Thyroid gland (tissue), 4 donors: ENCODE results near the gene DLK2. TPM values are rescaled to one million over a fixed set of nuclear protein-coding genes. Genes with fewer than 3 reads are reported as not detected.

ENCODE experiments used
- DNase-seq, 2 donors: peaks; one replicate each; pipeline ENCODE4 v3.0.0-alpha.2; 2019
- H3K27ac ChIP-seq, 3 donors: fragments of 200-600 bp; sonication (generic); 1 replicate in 2 of 3; 2 replicates in 1 of 3; pipeline ENCODE4 v1.5.1; 2016 to 2019; ENCODE audit warnings: mild to moderate bottlenecking in 1 of 3, moderate library complexity in 1 of 3
- H3K27me3 ChIP-seq: fragments of 200-600 bp; sonication (generic); one replicate; pipeline ENCODE4 v1.5.1; 2019
- H3K36me3 ChIP-seq, 2 donors: fragments of 200-600 bp; sonication (generic); one replicate each; pipeline ENCODE4 v1.5.1; 2016 to 2019
- H3K4me1 ChIP-seq, 2 donors: fragments of 200-600 bp; sonication (generic); one replicate each; pipeline ENCODE4 v1.5.1; 2017 to 2019
- H3K4me3 ChIP-seq, 3 donors: fragments of 200-600 bp; sonication (generic); replicated peaks in 1 of 3; 1 replicate in 2 of 3; 2 replicates in 1 of 3; pipeline ENCODE4 v1.5.1; 2016; ENCODE audit warnings: mild to moderate bottlenecking in 1 of 3
- H3K9me3 ChIP-seq: fragments of 200-600 bp; sonication (generic); one replicate; pipeline ENCODE4 v1.5.1; 2017
- POLR2A ChIP-seq, 2 donors: fragments of 450-650 bp; IDR thresholded peaks; one replicate each; pipeline ENCODE4 v1.6.1; 2017; ENCODE audit warnings: antibody characterized with exemption in 2 of 2, mild to moderate bottlenecking in 2 of 2, moderate library complexity in 1 of 2
- WGBS, 2 donors: methylation state at CpG; one replicate each; pipeline ENCODE4 v1.1.5; 2017; 5-methylcytosine and 5-hydroxymethylcytosine counted together
- intact Hi-C: fragments of 100-400 bp; cut with DNase I; formaldehyde crosslinking; loops from one replicate; pipeline ENCODE4 v1.15.1; 2023
- total RNA-seq, 4 donors: library from RNA; depleted of rRNA; stranded (reverse); fragments of >200 nt; gene quantifications; one replicate each; pipeline ENCODE4 v1.2.3, GENCODE V29; 2016
- TF ChIP-seq, protein P1 (sequence below), 6 experiments: fragments of 200-600 bp in 3 of 6; fragments of 450-650 bp in 3 of 6; sonication (generic) in 3 of 6; IDR thresholded peaks; one replicate each; pipeline ENCODE4 v1.5.1; 2016 to 2019; ENCODE audit warnings: antibody characterized with exemption in 6 of 6, mild to moderate bottlenecking in 2 of 6, inconsistent platforms in 1 of 6, moderate library complexity in 1 of 6

The DLK2 gene
- total RNA-seq, 4 donors from 2014 or later, result 0.89 to 1.3 (median 1.3) TPM; not detected in 1

DNA sequence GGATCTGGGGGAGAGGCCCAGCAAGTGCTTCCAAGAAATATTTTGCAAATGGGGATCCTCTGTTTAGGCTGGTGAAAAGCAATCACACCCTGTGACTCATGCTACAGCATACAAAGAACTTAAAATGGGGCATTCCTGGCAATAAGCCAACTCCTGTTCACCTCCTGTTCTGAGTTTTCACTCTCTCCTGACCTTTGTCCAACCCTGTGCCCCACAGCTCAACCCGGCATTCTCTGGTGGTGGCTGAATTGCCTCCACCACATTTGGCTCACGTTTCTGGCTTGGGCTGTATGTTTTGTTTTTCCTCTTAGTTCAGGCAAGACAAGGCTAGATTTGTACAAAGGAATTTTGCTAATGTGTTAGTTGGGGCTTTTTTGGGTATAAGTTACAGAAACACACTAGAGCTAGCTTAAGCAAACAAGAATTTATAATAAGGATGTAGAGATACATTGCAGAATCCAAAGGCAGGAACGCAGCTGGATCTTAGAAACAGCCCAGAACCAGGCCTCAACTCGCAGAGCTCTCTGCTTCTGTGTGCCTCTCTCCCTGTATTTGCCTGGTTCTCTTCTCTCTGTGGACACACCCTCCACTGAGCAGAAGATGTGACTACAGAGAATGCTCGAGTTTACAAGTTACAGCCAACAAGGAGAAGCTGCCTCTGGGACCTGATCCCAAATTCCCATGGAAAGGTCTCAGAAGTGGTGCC, 18.6 kb downstream of the DLK2 start:
- peaks cover 10 to 21% of the 10 kb centered on the region in 2 donors for H3K36me3 ChIP-seq

DNA sequence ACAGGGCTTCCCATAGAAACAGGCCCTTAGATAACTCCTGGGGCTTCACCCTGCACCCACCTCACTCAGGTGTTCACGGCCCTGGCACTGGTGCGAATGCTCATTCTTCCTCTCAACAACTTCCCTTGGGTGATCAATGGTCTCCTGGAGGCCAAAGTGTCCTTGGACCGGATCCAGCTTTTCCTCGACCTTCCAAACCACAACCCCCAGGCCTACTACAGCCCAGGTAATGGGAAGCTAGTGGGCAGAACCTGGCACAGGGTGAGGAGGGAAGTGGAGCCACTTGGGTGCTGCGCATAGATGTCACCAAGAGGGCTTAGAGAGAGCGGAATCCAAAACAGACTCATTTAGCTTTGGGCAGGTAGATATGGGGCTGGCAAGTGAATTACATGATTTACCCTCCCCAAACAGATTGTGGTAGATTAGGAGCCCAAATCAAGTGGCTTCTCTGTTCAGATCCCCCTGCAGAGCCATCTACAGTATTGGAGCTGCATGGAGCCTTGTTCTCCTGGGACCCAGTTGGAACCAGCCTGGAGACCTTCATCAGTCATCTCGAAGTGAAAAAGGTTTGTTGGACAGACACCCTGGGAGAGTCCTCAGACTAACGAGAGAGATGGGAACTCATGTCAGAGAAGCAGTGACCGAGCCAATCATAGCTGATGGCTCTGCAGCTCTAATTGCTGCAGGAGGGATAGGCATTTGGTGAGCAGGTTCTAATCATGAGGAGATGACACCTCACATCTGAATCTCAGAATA, 19.5 kb downstream of the DLK2 start:
- Histone ChIP-seq H3K9me3 (no peaks in the 10 kb centered on the region), H3K27me3 (no peaks in the 10 kb centered on the region), H3K36me3 (peaks cover 6 to 15% of the 10 kb centered on the region in 2 donors), H3K27ac (peak overlapping the region; percentile 1 to 63 (median 49)), H3K4me1 (peaks cover 19 to 24% of the 10 kb centered on the region in 2 donors), H3K4me3 (no peak overlapping the region)
- 79 to 87% methylated on average over 9 of the region's 9 CpGs for WGBS, 2 donors
- TF ChIP-seq POLR2A (IDR thresholded peaks at IDR 0.05), result no peak
- TF ChIP-seq, protein P1, sequence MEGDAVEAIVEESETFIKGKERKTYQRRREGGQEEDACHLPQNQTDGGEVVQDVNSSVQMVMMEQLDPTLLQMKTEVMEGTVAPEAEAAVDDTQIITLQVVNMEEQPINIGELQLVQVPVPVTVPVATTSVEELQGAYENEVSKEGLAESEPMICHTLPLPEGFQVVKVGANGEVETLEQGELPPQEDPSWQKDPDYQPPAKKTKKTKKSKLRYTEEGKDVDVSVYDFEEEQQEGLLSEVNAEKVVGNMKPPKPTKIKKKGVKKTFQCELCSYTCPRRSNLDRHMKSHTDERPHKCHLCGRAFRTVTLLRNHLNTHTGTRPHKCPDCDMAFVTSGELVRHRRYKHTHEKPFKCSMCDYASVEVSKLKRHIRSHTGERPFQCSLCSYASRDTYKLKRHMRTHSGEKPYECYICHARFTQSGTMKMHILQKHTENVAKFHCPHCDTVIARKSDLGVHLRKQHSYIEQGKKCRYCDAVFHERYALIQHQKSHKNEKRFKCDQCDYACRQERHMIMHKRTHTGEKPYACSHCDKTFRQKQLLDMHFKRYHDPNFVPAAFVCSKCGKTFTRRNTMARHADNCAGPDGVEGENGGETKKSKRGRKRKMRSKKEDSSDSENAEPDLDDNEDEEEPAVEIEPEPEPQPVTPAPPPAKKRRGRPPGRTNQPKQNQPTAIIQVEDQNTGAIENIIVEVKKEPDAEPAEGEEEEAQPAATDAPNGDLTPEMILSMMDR (IDR thresholded peaks at IDR 0.05), result no peak
- no peak for DNase-seq
- intact Hi-C loops, result no loop called here

More for the DNA sequence above, 18.6 kb downstream of the DLK2 start:
- intact Hi-C loops, result no loop called here
- 25 to 32% methylated on average over 5 of the region's 5 CpGs for WGBS, 2 donors
- Histone ChIP-seq H3K4me3 (no peak overlapping the region), H3K27ac (peak overlapping the region; percentile 37 to 63 (median 49)), H3K27me3 (no peaks in the 10 kb centered on the region), H3K9me3 (no peaks in the 10 kb centered on the region), H3K4me1 (peaks cover 19 to 24% of the 10 kb centered on the region in 2 donors)
- peak; percentile 51 to 61 for DNase-seq
- TF ChIP-seq, protein P1 (IDR thresholded peaks at IDR 0.05), result no peak
- TF ChIP-seq POLR2A (IDR thresholded peaks at IDR 0.05), result no peak

DNA sequence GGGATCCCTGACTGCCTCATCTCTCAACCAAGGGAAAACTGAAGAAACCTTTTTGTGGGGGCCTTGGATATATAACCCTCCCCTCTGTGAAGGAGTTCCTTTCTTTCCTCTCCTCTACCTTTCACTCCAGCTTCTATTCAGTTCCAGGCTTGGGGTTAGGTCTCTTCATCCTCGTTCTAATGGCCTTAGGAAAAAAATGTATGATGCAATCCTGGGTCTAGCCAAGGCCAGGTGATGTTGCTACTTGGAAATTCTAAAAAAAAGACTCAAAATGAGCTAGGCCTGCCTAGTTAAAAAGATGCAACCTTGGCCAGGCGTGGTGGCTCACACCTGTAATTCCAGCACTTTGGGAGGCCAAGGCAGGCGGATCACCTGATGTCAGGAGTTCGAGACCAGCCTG, 20.4 kb downstream of the DLK2 start:
- no peak for DNase-seq
- Histone ChIP-seq H3K9me3 (no peaks in the 10 kb centered on the region), H3K4me3 (no peak overlapping the region), H3K27me3 (no peaks in the 10 kb centered on the region), H3K27ac (no peak overlapping the region), H3K36me3 (peaks cover 6 to 15% of the 10 kb centered on the region in 2 donors), H3K4me1 (peaks cover 19 to 24% of the 10 kb centered on the region in 2 donors)
- TF ChIP-seq POLR2A (IDR thresholded peaks at IDR 0.05), result no peak
- TF ChIP-seq, protein P1 (IDR thresholded peaks at IDR 0.05), result no peak
- intact Hi-C loops, result no loop called here
- 93 to 97% methylated on average over 4 of the region's 4 CpGs for WGBS, 2 donors

DNA sequence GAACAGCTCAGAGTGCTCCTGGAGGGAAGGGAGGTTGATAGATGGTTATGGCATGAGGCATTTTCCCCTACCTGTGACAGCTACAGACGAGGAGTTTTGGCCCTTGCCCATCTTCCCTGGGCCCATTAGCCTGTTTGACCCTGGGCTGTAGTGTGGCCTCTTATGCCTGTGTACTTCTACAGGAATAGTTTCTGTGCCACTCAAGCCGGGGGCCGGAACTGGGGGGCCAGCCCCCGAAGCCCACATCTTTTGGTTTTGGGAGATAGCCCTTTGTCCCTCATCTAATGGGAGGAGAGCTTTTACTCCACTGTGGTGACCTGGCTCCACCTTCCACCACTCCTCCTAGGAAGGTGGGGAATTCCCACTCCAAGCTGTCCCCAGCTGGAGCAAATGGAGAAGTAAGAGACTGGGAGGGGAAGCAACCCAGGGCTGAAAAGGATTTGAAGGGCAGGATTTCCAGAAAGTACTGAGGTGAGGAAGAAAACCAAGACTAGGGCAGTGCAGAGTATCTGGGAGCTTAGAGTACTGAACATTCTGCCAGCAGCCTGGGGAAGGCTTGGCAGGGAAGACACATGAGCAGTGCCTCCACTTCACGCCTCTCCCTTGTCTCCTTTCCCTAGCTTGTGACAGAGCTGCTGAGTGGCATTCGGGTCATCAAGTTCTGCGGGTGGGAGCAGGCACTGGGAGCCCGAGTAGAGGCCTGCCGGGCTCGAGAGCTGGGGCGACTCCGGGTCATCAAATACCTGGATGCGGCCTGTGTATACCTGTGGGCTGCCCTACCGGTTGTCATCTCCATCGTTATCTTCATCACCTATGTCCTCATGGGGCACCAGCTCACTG, 21.1 kb downstream of the DLK2 start:
- no peak for DNase-seq
- Histone ChIP-seq H3K36me3 (peaks cover 6 to 9% of the 10 kb centered on the region in 2 donors), H3K27me3 (no peaks in the 10 kb centered on the region), H3K9me3 (no peaks in the 10 kb centered on the region), H3K4me3 (no peak overlapping the region), H3K27ac (no peak overlapping the region), H3K4me1 (peaks cover 19 to 27% of the 10 kb centered on the region in 2 donors)
- intact Hi-C loops, result no loop called here
- TF ChIP-seq, protein P1 (IDR thresholded peaks at IDR 0.05), result no peak
- no peak for TF ChIP-seq POLR2A (IDR thresholded peaks at IDR 0.05)
- WGBS, 2 donors, result 90 to 93% methylated on average over 15 of the region's 15 CpGs
